NCI-H69 (cell line): ENCODE results near the gene USF3.

Source experiments
- DNase-seq: peaks from one replicate; lab custom pipeline; 2025; lab: John Stamatoyannopoulos, UW

USF3 gene

GRCh38 chr3:113695786-113696645 lies at the start of gene USF3:
USF3 (minus strand) TSS chr3:113696642; CDS start chr3:113674878, 21,764 bp downstream.
- peak; percentile 74 for DNase-seq

GRCh38 chr3:113745756-113746547 lies 49.5 kb upstream of the USF3 start, which contains the start of gene NAA50:
NAA50 (minus strand) TSS chr3:113746249; CDS start chr3:113745949, 300 bp downstream.
- peak; percentile 91 for DNase-seq

- peak; percentile 81 for DNase-seq
Measured at GRCh38 chr3:113744941-113745755, 48.7 kb upstream of the USF3 start.

- DNase-seq = no peak
Measured at GRCh38 chr3:113743006-113743630, 46.7 kb upstream of the USF3 start.

- DNase-seq = no peak
Measured at GRCh38 chr3:113741620-113742019, 45.2 kb upstream of the USF3 start.

GRCh38 chr3:113741086-113741485 lies 44.6 kb upstream of the USF3 start:
- no peak for DNase-seq

GRCh38 chr3:113736548-113737089 lies 40.2 kb upstream of the USF3 start:
- peak; percentile 64 for DNase-seq

- DNase-seq = no peak
Measured at GRCh38 chr3:113731694-113732093, 35.3 kb upstream of the USF3 start.

- DNase-seq = no peak
Measured at GRCh38 chr3:113730550-113730949, 34.1 kb upstream of the USF3 start.

GRCh38 chr3:113728661-113729060 lies 32.2 kb upstream of the USF3 start:
- DNase-seq = no peak

- DNase-seq = no peak
Measured at GRCh38 chr3:113721636-113722035, 25.2 kb upstream of the USF3 start.

GRCh38 chr3:113719758-113720157 lies 23.3 kb upstream of the USF3 start:
- no peak for DNase-seq

- DNase-seq = no peak
Measured at GRCh38 chr3:113719294-113719693, 22.9 kb upstream of the USF3 start.

- DNase-seq = no peak
Measured at GRCh38 chr3:113717818-113718217, 21.4 kb upstream of the USF3 start.

- DNase-seq = no peak
Measured at GRCh38 chr3:113717308-113717707, 20.9 kb upstream of the USF3 start.

- no peak for DNase-seq
Measured at GRCh38 chr3:113714702-113715101, 18.3 kb upstream of the USF3 start.

GRCh38 chr3:113712129-113712528 lies 15.7 kb upstream of the USF3 start:
- no peak for DNase-seq

- DNase-seq = no peak
Measured at GRCh38 chr3:113707835-113708234, 11.4 kb upstream of the USF3 start.

GRCh38 chr3:113698956-113699355 lies 2.5 kb upstream of the USF3 start:
- DNase-seq = peak; percentile 42

GRCh38 chr3:113698213-113698742 lies 1.8 kb upstream of the USF3 start:
- no peak for DNase-seq

- DNase-seq = peak; percentile 34
Measured at GRCh38 chr3:113697500-113698090, 1.2 kb upstream of the USF3 start.
